ENCODE data around the gene ITGA3.

DNA sequence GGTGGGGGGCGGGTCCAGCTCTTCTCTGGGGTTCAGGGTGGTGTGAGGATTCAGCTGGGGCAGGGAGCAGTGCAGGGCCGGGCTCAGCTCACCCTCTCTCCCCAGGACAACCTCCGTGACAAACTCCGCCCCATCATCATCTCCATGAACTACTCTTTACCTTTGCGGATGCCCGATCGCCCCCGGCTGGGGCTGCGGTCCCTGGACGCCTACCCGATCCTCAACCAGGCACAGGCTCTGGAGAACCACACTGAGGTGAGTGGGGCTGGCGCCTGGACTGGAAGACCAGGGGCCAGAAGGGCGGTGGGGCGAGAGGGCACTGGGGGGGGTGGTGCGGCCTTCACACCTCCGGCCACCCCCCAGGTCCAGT is 20.3 kb downstream of the ITGA3 start:
- TF ChIP-seq, protein P1, sequence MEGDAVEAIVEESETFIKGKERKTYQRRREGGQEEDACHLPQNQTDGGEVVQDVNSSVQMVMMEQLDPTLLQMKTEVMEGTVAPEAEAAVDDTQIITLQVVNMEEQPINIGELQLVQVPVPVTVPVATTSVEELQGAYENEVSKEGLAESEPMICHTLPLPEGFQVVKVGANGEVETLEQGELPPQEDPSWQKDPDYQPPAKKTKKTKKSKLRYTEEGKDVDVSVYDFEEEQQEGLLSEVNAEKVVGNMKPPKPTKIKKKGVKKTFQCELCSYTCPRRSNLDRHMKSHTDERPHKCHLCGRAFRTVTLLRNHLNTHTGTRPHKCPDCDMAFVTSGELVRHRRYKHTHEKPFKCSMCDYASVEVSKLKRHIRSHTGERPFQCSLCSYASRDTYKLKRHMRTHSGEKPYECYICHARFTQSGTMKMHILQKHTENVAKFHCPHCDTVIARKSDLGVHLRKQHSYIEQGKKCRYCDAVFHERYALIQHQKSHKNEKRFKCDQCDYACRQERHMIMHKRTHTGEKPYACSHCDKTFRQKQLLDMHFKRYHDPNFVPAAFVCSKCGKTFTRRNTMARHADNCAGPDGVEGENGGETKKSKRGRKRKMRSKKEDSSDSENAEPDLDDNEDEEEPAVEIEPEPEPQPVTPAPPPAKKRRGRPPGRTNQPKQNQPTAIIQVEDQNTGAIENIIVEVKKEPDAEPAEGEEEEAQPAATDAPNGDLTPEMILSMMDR (IDR thresholded peaks at IDR 0.05 in 2 of 3, conservative IDR thresholded peaks at IDR 0.05 in 1 of 3; ENCODE audit: borderline replicate concordance in 1 of 3, insufficient read depth in 1 of 3, low read depth in 2 of 3, low read length in 2 of 3) = no peak
- no peak for TF ChIP-seq POLR2A (IDR thresholded peaks at IDR 0.05; ENCODE audit: borderline replicate concordance, extremely low read depth, insufficient read depth, insufficient read length)
- TF ChIP-seq, protein P2, sequence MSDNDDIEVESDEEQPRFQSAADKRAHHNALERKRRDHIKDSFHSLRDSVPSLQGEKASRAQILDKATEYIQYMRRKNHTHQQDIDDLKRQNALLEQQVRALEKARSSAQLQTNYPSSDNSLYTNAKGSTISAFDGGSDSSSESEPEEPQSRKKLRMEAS (IDR thresholded peaks at IDR 0.05) = no peak
- TF ChIP-seq POLR2AphosphoS5 (IDR thresholded peaks at IDR 0.05; ENCODE audit: low read depth, low read length) = no peak; the same call in 1 of the 2 replicates
- TF ChIP-seq, protein P3, sequence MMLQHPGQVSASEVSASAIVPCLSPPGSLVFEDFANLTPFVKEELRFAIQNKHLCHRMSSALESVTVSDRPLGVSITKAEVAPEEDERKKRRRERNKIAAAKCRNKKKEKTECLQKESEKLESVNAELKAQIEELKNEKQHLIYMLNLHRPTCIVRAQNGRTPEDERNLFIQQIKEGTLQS (IDR thresholded peaks at IDR 0.05) = no peak
